GM23248 (cell line): ENCODE data around the gene ADAMTS14.
"Not testable (repeated sequence)": the region's sequence is repeated elsewhere in the genome, so short reads cannot be mapped to it uniquely, and the experiment has no call there.

Experiments used
- EZH2 ChIP-seq: fragments of 200-600 bp; sonication (generic); IDR thresholded peaks from 2 replicates; pipeline ENCODE4 v1.6.1; 2018; ENCODE audit warnings: antibody characterized with exemption, mild to moderate bottlenecking; ENCODE audit not compliant: insufficient read depth, poor library complexity, severe bottlenecking
- EZH2phosphoT487 ChIP-seq: fragments of 200-600 bp; sonication (generic); IDR thresholded peaks from 2 replicates; pipeline ENCODE4 v1.6.1; 2018; ENCODE audit warnings: antibody characterized with exemption, moderate library complexity, mild to moderate bottlenecking, low read depth; ENCODE audit not compliant: insufficient read depth

DNA sequence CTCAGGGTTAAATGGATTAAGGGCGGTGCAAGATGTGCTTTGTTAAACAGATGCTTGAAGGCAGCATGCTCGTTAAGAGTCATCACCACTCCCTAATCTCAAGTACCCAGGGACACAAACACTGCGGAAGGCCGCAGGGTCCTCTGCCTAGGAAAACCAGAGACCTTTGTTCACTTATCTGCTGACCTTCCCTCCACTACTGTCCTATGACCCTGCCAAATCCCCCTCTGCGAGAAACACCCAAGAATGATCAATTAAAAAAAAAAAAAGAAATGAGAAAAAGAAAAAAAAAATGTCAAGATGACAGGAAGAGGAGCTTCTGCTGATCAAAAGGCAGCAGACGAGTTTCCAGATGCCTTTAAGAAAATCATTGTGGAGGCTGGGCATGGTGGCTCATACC lies 40.6 kb upstream of the ADAMTS14 start:
- TF ChIP-seq EZH2phosphoT487, EZH2: not testable (repeated sequence)
